Right ventricle myocardium superior (tissue), 1 donor: ENCODE measurements around the gene GDPD5. TPM values are rescaled to one million over a fixed set of nuclear protein-coding genes. Genes with fewer than 3 reads are reported as not detected.
A peak's percentile ranks its signal among the peaks of the same experiment; 100 is the strongest.

ENCODE experiments used
- ATAC-seq: fragments of 200-7000 bp; cut with Tn5 transposase; one replicate; pipeline ENCODE4 v1.9.1; 2020; ENCODE audit warnings: mild to moderate bottlenecking; ENCODE audit not compliant: poor library complexity
- DNase-seq: peaks from one replicate; pipeline ENCODE4 v3.0.0-alpha.2; 2020
- intact Hi-C: fragments of 100-400 bp; cut with DNase I; formaldehyde crosslinking; loops from one replicate; pipeline ENCODE4 v1.11.2; 2022
- total RNA-seq: library from RNA; stranded (reverse); fragmentation: NEBNext Ultra II Directional; extraction: Animal tissue kit (Norgen Biotek cat#: 25700); gene quantifications from one replicate; pipeline ENCODE4 v1.2.1, GENCODE V29; 2021
- donor health status: DM: no; HTN: yes; CAD: no; lungs with severe emphysema.

GDPD5 gene
- total RNA-seq, 1 donor from 2014 or later, result 6.5 TPM

- intact Hi-C loops, result no loop called here
- DNase-seq (no peak), ATAC-seq (no peak)
These were observed 45.3 kb downstream of the GDPD5 start for GRCh38 chr11:75480185-75481175.

- DNase-seq (no peak), ATAC-seq (no peak)
- intact Hi-C loops, result no loop called here
These were observed 46.1 kb downstream of the GDPD5 start for GRCh38 chr11:75479597-75480145.

GRCh38 chr11:75478783-75479596 is 46.8 kb downstream of the GDPD5 start:
- DNase-seq (no peak), ATAC-seq (no peak)
- intact Hi-C loops, result no loop called here

GRCh38 chr11:75477614-75477935 is 48.2 kb downstream of the GDPD5 start:
- intact Hi-C loops, result no loop called here
- DNase-seq (no peak), ATAC-seq (no peak)

GRCh38 chr11:75476739-75477613 is 48.8 kb downstream of the GDPD5 start:
- intact Hi-C loops, result no loop called here
- ATAC-seq (peak; percentile 81), DNase-seq (peak; percentile 68)

GRCh38 chr11:75475767-75476650 is 49.7 kb downstream of the GDPD5 start:
- DNase-seq (peak; percentile 71), ATAC-seq (no peak)
- intact Hi-C loops, result no loop called here

- ATAC-seq (no peak), DNase-seq (peak; percentile 71)
- intact Hi-C loops, result no loop called here
These were observed 50.6 kb downstream of the GDPD5 start for GRCh38 chr11:75474878-75475766.

- no peak for ATAC-seq
- intact Hi-C loops, result no loop called here
- DNase-seq, result no peak
These were observed 51.5 kb downstream of the GDPD5 start for GRCh38 chr11:75474240-75474639.

- intact Hi-C loops, result no loop called here
- DNase-seq, result no peak
- ATAC-seq, result no peak
These were observed 52.1 kb downstream of the GDPD5 start for GRCh38 chr11:75473684-75474083.

- intact Hi-C loops, result no loop called here
- ATAC-seq (no peak), DNase-seq (peak; percentile 19)
These were observed 53.5 kb downstream of the GDPD5 start for GRCh38 chr11:75472081-75472732.

- ATAC-seq (no peak), DNase-seq (peak; percentile 9)
- intact Hi-C loops, result no loop called here
These were observed 54.4 kb downstream of the GDPD5 start for GRCh38 chr11:75471176-75471973.

GRCh38 chr11:75470476-75471080 is 55.2 kb downstream of the GDPD5 start:
- intact Hi-C loops, result no loop called here
- no peak for ATAC-seq
- no peak for DNase-seq

GRCh38 chr11:75469785-75470405 is 55.8 kb downstream of the GDPD5 start:
- DNase-seq, result no peak
- intact Hi-C loops, result no loop called here
- no peak for ATAC-seq

- intact Hi-C loops, result no loop called here
- ATAC-seq (peak; percentile 68), DNase-seq (peak; percentile 83)
These were observed 57.0 kb downstream of the GDPD5 start for GRCh38 chr11:75468534-75469340.
